Hepatocyte (in vitro differentiated cells): Measurements from ENCODE around the gene MRPL9. TPM values are rescaled to one million over a fixed set of nuclear protein-coding genes. Genes with fewer than 3 reads are reported as not detected.
"Not testable (repeated sequence)": the region's sequence is repeated elsewhere in the genome, so short reads cannot be mapped to it uniquely, and the experiment has no call there.

Experiments used
- DNase-seq: peaks from one replicate; pipeline ENCODE4 v3.0.0-alpha.2; 2016; ENCODE audit warnings: low spot score
- H2AFZ ChIP-seq: fragments of 200-600 bp; sonication (generic); 2 replicates; pipeline ENCODE4 v1.6.0; 2016; ENCODE audit warnings: antibody characterized with exemption, mild to moderate bottlenecking
- H3K27ac ChIP-seq: fragments of 200-600 bp; sonication (generic); 2 replicates; pipeline ENCODE4 v1.5.1; 2016; ENCODE audit warnings: mild to moderate bottlenecking
- H3K27me3 ChIP-seq: fragments of 200-600 bp; sonication (generic); 2 replicates; pipeline ENCODE4 v1.6.1; 2016
- H3K36me3 ChIP-seq: fragments of 200-600 bp; sonication (generic); replicated peaks from 2 replicates; pipeline ENCODE4 v1.5.1; 2016; ENCODE audit warnings: low read depth; ENCODE audit not compliant: insufficient read depth
- H3K4me1 ChIP-seq: fragments of 200-600 bp; sonication (generic); 2 replicates; pipeline ENCODE4 v1.5.1; 2016; ENCODE audit warnings: mild to moderate bottlenecking, moderate library complexity; ENCODE audit not compliant: insufficient read depth
- H3K4me2 ChIP-seq: fragments of 200-600 bp; sonication (generic); 2 replicates; pipeline ENCODE4 v1.6.0; 2016
- H3K4me3 ChIP-seq: fragments of 200-600 bp; sonication (generic); 2 replicates; pipeline ENCODE4 v1.5.1; 2016; ENCODE audit warnings: mild to moderate bottlenecking
- H3K79me2 ChIP-seq: fragments of 200-600 bp; sonication (generic); 2 replicates; pipeline ENCODE4 v1.6.0; 2017; ENCODE audit warnings: mild to moderate bottlenecking
- H3K9me2 ChIP-seq: fragments of 200-600 bp; sonication (generic); replicated peaks from 2 replicates; pipeline ENCODE4 v1.6.0; 2017; ENCODE audit warnings: mild to moderate bottlenecking; ENCODE audit not compliant: insufficient read depth
- H3K9me3 ChIP-seq: fragments of 200-600 bp; sonication (generic); 2 replicates; pipeline ENCODE4 v1.5.1; 2016; ENCODE audit warnings: low read depth, mild to moderate bottlenecking
- H4K20me1 ChIP-seq: fragments of 200-600 bp; sonication (generic); 2 replicates; pipeline ENCODE4 v1.6.0; 2016; ENCODE audit warnings: mild to moderate bottlenecking; ENCODE audit not compliant: insufficient read depth, poor library complexity, severe bottlenecking
- CTCF ChIP-seq: fragments of 200-600 bp; sonication (generic); IDR thresholded peaks from 2 replicates; pipeline ENCODE4 v1.5.1; 2016; ENCODE audit warnings: antibody characterized with exemption, mild to moderate bottlenecking; ENCODE audit not compliant: poor library complexity
- EZH2 ChIP-seq: fragments of 200-600 bp; sonication (generic); IDR thresholded peaks from 2 replicates; pipeline ENCODE4 v1.6.1; 2016; ENCODE audit warnings: antibody characterized with exemption, mild to moderate bottlenecking, borderline replicate concordance
- EZH2phosphoT487 ChIP-seq: fragments of 200-600 bp; sonication (generic); IDR thresholded peaks from one replicate; pipeline ENCODE4 v1.6.1; 2018; ENCODE audit warnings: antibody characterized with exemption, mild to moderate bottlenecking, low read depth, moderate library complexity; ENCODE audit not compliant: unreplicated experiment, severe bottlenecking
- WGBS: methylation state at CpG from one replicate; pipeline ENCODE4 v1.1.6; 2016; ENCODE audit warnings: low lambda C conversion rate; ENCODE audit errors: missing lambda C conversion rate; 5-methylcytosine and 5-hydroxymethylcytosine counted together
- polyA plus RNA-seq: library from polyadenylated mRNA; unstranded; fragments of >200 nt; fragmentation: Nextera tagmentation; extraction: Ambion mirVana; gene quantifications from 2 replicates; pipeline ENCODE4 v1.2.1, GENCODE V29; 2016
- total RNA-seq: library from RNA; depleted of rRNA; stranded (reverse); fragments of >200 nt; gene quantifications from 2 replicates; pipeline ENCODE4 v1.2.3, GENCODE V29; 2014

MRPL9 gene
- total and polyA plus RNA-seq, 2 experiments from 2014 or later: 50.3 to 72.5 TPM

- H4K20me1 ChIP-seq: no peaks in the 10 kb centered on the region
- no peak overlapping the region for H3K4me3 ChIP-seq
- H3K4me2 ChIP-seq: no peak overlapping the region
- H3K9me2 ChIP-seq: no peaks in the 10 kb centered on the region
- peak; percentile 56 for DNase-seq
- no peaks in the 10 kb centered on the region for H3K36me3 ChIP-seq
- no peaks in the 10 kb centered on the region for H3K79me2 ChIP-seq
- 43% methylated on average over 3 of the region's 3 CpGs for WGBS
- TF ChIP-seq CTCF: no peak
- no peak for TF ChIP-seq EZH2phosphoT487
- TF ChIP-seq EZH2: no peak
- no peaks in the 10 kb centered on the region for H3K4me1 ChIP-seq
- no peak overlapping the region for H2AFZ ChIP-seq
- no peak overlapping the region for H3K27ac ChIP-seq
- peaks cover 6% of the 10 kb centered on the region for H3K27me3 ChIP-seq
- H3K9me3 ChIP-seq: no peaks in the 10 kb centered on the region
Measured at GRCh38 chr1:151739590-151740355, 23.5 kb downstream of the MRPL9 start.

GRCh38 chr1:151737479-151737878, 25.8 kb downstream of the MRPL9 start:
- Histone ChIP-seq H3K9me3 (no peaks in the 10 kb centered on the region), H3K79me2 (no peaks in the 10 kb centered on the region), H3K36me3 (no peaks in the 10 kb centered on the region), H3K9me2 (no peaks in the 10 kb centered on the region), H2AFZ (no peak overlapping the region), H3K27ac (no peak overlapping the region), H3K4me1 (no peaks in the 10 kb centered on the region), H3K4me3 (no peak overlapping the region), H3K4me2 (no peak overlapping the region), H4K20me1 (no peaks in the 10 kb centered on the region), H3K27me3 (no peaks in the 10 kb centered on the region)
- no peak for DNase-seq
- TF ChIP-seq EZH2 (no peak), EZH2phosphoT487 (no peak), CTCF (no peak)

GRCh38 chr1:151737026-151737425, 26.3 kb downstream of the MRPL9 start:
- Histone ChIP-seq H3K9me3 (no peaks in the 10 kb centered on the region), H2AFZ (no peak overlapping the region), H3K36me3 (no peaks in the 10 kb centered on the region), H3K9me2 (no peaks in the 10 kb centered on the region), H4K20me1 (no peaks in the 10 kb centered on the region), H3K4me3 (no peak overlapping the region), H3K79me2 (no peaks in the 10 kb centered on the region), H3K27me3 (no peaks in the 10 kb centered on the region), H3K4me1 (no peaks in the 10 kb centered on the region), H3K27ac (no peak overlapping the region), H3K4me2 (no peak overlapping the region)
- TF ChIP-seq EZH2phosphoT487 (no peak), CTCF (no peak), EZH2 (no peak)
- 85% methylated on average over 2 of the region's 2 CpGs for WGBS
- no peak for DNase-seq

- not testable (repeated sequence) for H2AFZ ChIP-seq, DNase-seq, H3K27ac ChIP-seq
Measured at GRCh38 chr1:151733995-151734394, 29.3 kb downstream of the MRPL9 start.

More at GRCh38 chr1:151733995-151734394, 29.3 kb downstream of the MRPL9 start:
- not testable (repeated sequence) for H3K79me2 ChIP-seq, H3K9me3 ChIP-seq, H3K27me3 ChIP-seq, H3K4me3 ChIP-seq, H3K4me2 ChIP-seq, H3K36me3 ChIP-seq, H3K9me2 ChIP-seq, H4K20me1 ChIP-seq, H3K4me1 ChIP-seq
- 96% methylated on average over 9 of the region's 9 CpGs for WGBS
